Sigmoid colon (tissue), 4 donors: ENCODE data around the gene UNC93B1.

Experiments used
- CTCF ChIP-seq, 4 experiments: fragments of 450-650 bp in 3 of 4; fragments of 200-600 bp in 1 of 4; IDR thresholded peaks; one replicate each; pipeline ENCODE4 v1.5.1; 2016 to 2019; ENCODE audit warnings: antibody characterized with exemption in 4 of 4, mild to moderate bottlenecking in 3 of 4, moderate library complexity in 2 of 4
- EP300 ChIP-seq, 4 donors: sonication (generic); formaldehyde crosslinking; IDR thresholded peaks; one replicate each; pipeline ENCODE4 v1.6.1; 2017; ENCODE audit warnings: antibody characterized with exemption in 4 of 4
- POLR2A ChIP-seq, 2 donors: fragments of 450-650 bp; IDR thresholded peaks; one replicate each; pipeline ENCODE4 v1.6.1; 2016; ENCODE audit warnings: antibody characterized with exemption in 2 of 2, mild to moderate bottlenecking in 2 of 2, moderate library complexity in 2 of 2

- no peak for TF ChIP-seq CTCF (IDR thresholded peaks at IDR 0.05)
- no peak for TF ChIP-seq POLR2A (IDR thresholded peaks at IDR 0.05)
- TF ChIP-seq EP300 (IDR thresholded peaks at IDR 0.05), result no peak
Measured at GRCh38 chr11:68018730-68019190, 14.9 kb upstream of the UNC93B1 start.
